ENCODE measurements around the gene MAPKAP1.

DNA sequence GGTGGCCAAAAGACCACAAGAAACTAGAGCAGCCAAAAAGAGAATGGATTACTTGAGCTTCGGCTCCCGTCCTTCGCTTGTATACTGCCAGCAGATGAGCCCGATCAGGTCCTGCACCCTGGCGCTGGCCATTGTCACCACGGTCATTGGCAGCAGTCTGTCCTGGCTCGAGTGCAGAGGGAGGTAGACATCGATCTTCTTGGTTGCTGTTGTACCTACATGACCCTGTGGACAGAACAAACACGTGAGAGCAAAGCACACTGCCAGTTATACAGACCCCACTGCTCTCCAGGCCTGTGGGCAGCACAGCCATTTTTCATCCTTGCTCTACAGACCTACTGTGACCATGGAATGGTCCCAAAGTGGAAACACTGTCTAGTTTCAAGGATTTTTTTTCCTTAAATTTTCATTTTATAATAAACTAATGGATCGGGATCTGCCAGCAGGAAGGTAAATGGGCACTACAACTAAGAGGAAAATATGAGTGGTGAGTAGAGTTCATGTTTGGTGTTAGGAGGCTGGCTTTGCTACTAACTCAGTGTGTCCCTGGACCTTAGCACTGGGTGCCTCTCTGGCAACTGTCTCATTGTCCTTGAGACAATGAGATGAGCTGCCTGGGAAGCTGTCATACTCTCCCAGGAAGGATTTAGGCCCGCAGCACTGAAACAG lies 121.4 kb downstream of the MAPKAP1 start:
- no peak for TF ChIP-seq REST (IDR thresholded peaks at IDR 0.05; ENCODE audit: insufficient read depth in 1 of 2, low read depth in 2 of 2, low read length in 2 of 2)
- TF ChIP-seq POLR2AphosphoS5 (IDR thresholded peaks at IDR 0.05; ENCODE audit: low read depth, low read length) = no peak
- no peak for TF ChIP-seq SIN3A (IDR thresholded peaks at IDR 0.05; ENCODE audit: borderline replicate concordance, insufficient read depth, low read length)
